ENCODE data around the gene INSYN2B.

Gene INSYN2B

GRCh38 chr5:169942181-169942580 lies 38.1 kb downstream of the INSYN2B start:
- no peak overlapping the region for H3K4me3 ChIP-seq (ENCODE audit: low read depth, low read length)
- DNase-seq (ENCODE audit: low read depth) = no peak
- TF ChIP-seq POLR2A (IDR thresholded peaks at IDR 0.05; ENCODE audit: extremely low read depth, insufficient read length) = no peak
- no peak for TF ChIP-seq MYC (IDR thresholded peaks at IDR 0.05; ENCODE audit: low read depth, low read length)
- TF ChIP-seq CTCF (IDR thresholded peaks at IDR 0.05; ENCODE audit: low read depth, low read length) = no peak
- no peak for TF ChIP-seq MAX (IDR thresholded peaks at IDR 0.05; ENCODE audit: low read depth, low read length)

- TF ChIP-seq MAX (IDR thresholded peaks at IDR 0.05; ENCODE audit: low read depth, low read length) (no peak), CTCF (IDR thresholded peaks at IDR 0.05; ENCODE audit: low read depth, low read length) (no peak), MYC (IDR thresholded peaks at IDR 0.05; ENCODE audit: low read depth, low read length) (no peak), POLR2A (IDR thresholded peaks at IDR 0.05; ENCODE audit: extremely low read depth, insufficient read length) (no peak)
- no peak for DNase-seq (ENCODE audit: low read depth)
- no peak overlapping the region for H3K4me3 ChIP-seq (ENCODE audit: low read depth, low read length)
These were observed 38.8 kb downstream of the INSYN2B start for GRCh38 chr5:169941542-169941941.

GRCh38 chr5:169939731-169940130 lies 40.6 kb downstream of the INSYN2B start:
- DNase-seq (ENCODE audit: low read depth) = no peak
- H3K4me3 ChIP-seq (ENCODE audit: low read depth, low read length) = no peak overlapping the region
- TF ChIP-seq MAX (IDR thresholded peaks at IDR 0.05; ENCODE audit: low read depth, low read length) (no peak), CTCF (IDR thresholded peaks at IDR 0.05; ENCODE audit: low read depth, low read length) (no peak), MYC (IDR thresholded peaks at IDR 0.05; ENCODE audit: low read depth, low read length) (no peak), POLR2A (IDR thresholded peaks at IDR 0.05; ENCODE audit: extremely low read depth, insufficient read length) (no peak)

GRCh38 chr5:169938439-169938838 lies 41.9 kb downstream of the INSYN2B start:
- no peak for DNase-seq (ENCODE audit: low read depth)
- no peak overlapping the region for H3K4me3 ChIP-seq (ENCODE audit: low read depth, low read length)
- TF ChIP-seq POLR2A (IDR thresholded peaks at IDR 0.05; ENCODE audit: extremely low read depth, insufficient read length) (no peak), MYC (IDR thresholded peaks at IDR 0.05; ENCODE audit: low read depth, low read length) (no peak), MAX (IDR thresholded peaks at IDR 0.05; ENCODE audit: low read depth, low read length) (no peak), CTCF (IDR thresholded peaks at IDR 0.05; ENCODE audit: low read depth, low read length) (no peak)

GRCh38 chr5:169935762-169936161 lies 44.5 kb downstream of the INSYN2B start:
- DNase-seq (ENCODE audit: low read depth) = no peak
- TF ChIP-seq MYC (IDR thresholded peaks at IDR 0.05; ENCODE audit: low read depth, low read length) (no peak), MAX (IDR thresholded peaks at IDR 0.05; ENCODE audit: low read depth, low read length) (no peak), POLR2A (IDR thresholded peaks at IDR 0.05; ENCODE audit: extremely low read depth, insufficient read length) (no peak), CTCF (IDR thresholded peaks at IDR 0.05; ENCODE audit: low read depth, low read length) (no peak)
- no peak overlapping the region for H3K4me3 ChIP-seq (ENCODE audit: low read depth, low read length)

- no peak for DNase-seq (ENCODE audit: low read depth)
- TF ChIP-seq MAX (IDR thresholded peaks at IDR 0.05; ENCODE audit: low read depth, low read length) = no peak
- TF ChIP-seq MYC (IDR thresholded peaks at IDR 0.05; ENCODE audit: low read depth, low read length) = no peak
- TF ChIP-seq CTCF (IDR thresholded peaks at IDR 0.05; ENCODE audit: low read depth, low read length) = no peak
- no peak for TF ChIP-seq POLR2A (IDR thresholded peaks at IDR 0.05; ENCODE audit: extremely low read depth, insufficient read length)
These were observed 45.3 kb downstream of the INSYN2B start for GRCh38 chr5:169934990-169935389.

More at GRCh38 chr5:169934990-169935389, 45.3 kb downstream of the INSYN2B start:
- no peak overlapping the region for H3K4me3 ChIP-seq (ENCODE audit: low read depth, low read length)
